Measurements from ENCODE around the gene WNT10A. TPM values are rescaled to one million over a fixed set of nuclear protein-coding genes. Genes with fewer than 3 reads are reported as not detected.

WNT10A gene
- total and polyA plus RNA-seq, 2 donors, result 1.1 to 1.5 TPM

DNA sequence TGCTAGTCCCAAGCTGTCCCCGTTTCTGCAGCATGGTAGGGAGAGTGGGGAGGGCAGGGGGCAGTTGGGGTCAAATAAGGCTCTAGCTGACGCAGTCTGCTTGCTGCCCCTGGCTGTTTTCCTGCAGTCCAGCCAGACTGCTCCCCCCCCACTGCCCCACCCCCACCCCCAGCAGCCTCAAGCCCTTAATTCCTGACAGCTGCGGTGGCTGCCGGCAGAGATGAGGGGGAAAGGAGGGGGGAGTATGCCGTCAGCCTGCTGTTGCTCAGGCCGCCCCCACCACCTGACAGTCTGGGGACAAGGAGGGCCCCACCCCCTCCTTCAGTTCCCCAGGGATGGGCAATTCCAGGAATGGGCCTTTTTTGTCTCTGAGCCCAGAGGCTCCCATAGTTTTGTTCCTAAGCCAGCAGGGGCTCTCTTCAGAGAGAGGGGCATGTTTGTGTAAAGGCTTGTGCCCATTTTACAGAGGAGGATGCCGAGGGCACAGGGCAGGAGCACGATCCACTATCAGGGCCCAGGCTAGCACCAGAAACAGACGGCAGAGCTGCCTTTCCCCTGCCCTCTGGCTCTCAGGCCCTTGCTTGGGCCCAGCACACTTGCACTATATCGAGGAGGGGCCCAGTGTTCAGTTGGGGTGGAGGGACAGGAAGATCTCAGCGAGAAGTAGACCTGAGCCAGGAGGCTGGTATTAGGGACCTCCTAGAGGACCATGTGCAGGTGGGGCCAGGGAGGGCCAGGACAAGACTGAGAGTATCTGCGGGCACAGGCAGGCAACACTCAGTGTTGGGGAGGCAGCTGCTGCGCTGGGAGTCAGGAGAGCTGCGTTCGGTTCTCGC, 1.5 kb upstream of the WNT10A start:
- peaks cover 10 to 24% of the 10 kb centered on the region in 2 donors for H3K4me1 ChIP-seq (ENCODE audit: control insufficient read depth in 2 of 2, insufficient read depth in 2 of 2, low read length in 2 of 2)
- H3K27me3 ChIP-seq (ENCODE audit: control insufficient read depth in 2 of 2, insufficient read depth in 1 of 2, low read length in 1 of 2), result peaks cover 59 to 97% of the 10 kb centered on the region in 2 donors

DNA sequence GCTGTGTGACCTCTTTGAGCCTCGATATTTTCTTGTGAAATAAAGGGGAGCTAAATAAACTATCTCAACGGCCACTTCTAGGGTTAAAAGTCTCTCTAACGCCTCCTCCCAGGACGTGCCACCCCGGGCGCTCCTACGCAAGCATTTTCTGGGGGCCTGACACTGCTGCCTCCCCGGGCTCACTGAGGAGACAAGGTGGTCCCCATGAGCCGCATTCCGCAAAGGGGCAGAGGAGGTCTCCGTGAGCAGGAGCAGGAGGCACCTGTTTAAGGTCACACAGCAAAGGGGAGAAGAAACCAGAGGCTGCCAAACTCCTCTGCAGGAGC, 913 bp upstream of the WNT10A start:
- Histone ChIP-seq H3K27ac (ENCODE audit: low read depth in 1 of 2, low read length in 1 of 2) (no peak overlapping the region), H3K9me3 (ENCODE audit: control insufficient read depth in 2 of 2, insufficient read depth in 1 of 2, low read length in 1 of 2) (peaks cover 0 to 5% of the 10 kb centered on the region in 2 donors), H3K4me3 (ENCODE audit: low read length in 2 of 2) (peak overlapping the region; percentile 18 to 40), H3K27me3 (ENCODE audit: control insufficient read depth in 2 of 2, insufficient read depth in 1 of 2, low read length in 1 of 2) (peaks cover 59 to 97% of the 10 kb centered on the region in 2 donors), H3K36me3 (ENCODE audit: control insufficient read depth in 2 of 2, insufficient read depth in 2 of 2, low read length in 1 of 2) (no peaks in the 10 kb centered on the region), H3K4me1 (ENCODE audit: control insufficient read depth in 2 of 2, insufficient read depth in 2 of 2, low read length in 2 of 2) (peaks cover 10 to 24% of the 10 kb centered on the region in 2 donors)
- DNase-seq (ENCODE audit: low read depth in 6 of 9, low spot score in 9 of 9), result no peak
- WGBS, result 8% methylated on average over 11 of the region's 11 CpGs

More for the DNA sequence above, 1.5 kb upstream of the WNT10A start:
- 24% methylated on average over 16 of the region's 16 CpGs for WGBS
- no peak for DNase-seq (ENCODE audit: low read depth in 6 of 9, low spot score in 9 of 9)
- no peaks in the 10 kb centered on the region for H3K36me3 ChIP-seq (ENCODE audit: control insufficient read depth in 2 of 2, insufficient read depth in 2 of 2, low read length in 1 of 2)
- no peak overlapping the region for H3K4me3 ChIP-seq (ENCODE audit: low read length in 2 of 2)
- H3K27ac ChIP-seq (ENCODE audit: low read depth in 1 of 2, low read length in 1 of 2), result no peak overlapping the region
- H3K9me3 ChIP-seq (ENCODE audit: control insufficient read depth in 2 of 2, insufficient read depth in 1 of 2, low read length in 1 of 2), result peaks cover 0 to 5% of the 10 kb centered on the region in 2 donors

DNA sequence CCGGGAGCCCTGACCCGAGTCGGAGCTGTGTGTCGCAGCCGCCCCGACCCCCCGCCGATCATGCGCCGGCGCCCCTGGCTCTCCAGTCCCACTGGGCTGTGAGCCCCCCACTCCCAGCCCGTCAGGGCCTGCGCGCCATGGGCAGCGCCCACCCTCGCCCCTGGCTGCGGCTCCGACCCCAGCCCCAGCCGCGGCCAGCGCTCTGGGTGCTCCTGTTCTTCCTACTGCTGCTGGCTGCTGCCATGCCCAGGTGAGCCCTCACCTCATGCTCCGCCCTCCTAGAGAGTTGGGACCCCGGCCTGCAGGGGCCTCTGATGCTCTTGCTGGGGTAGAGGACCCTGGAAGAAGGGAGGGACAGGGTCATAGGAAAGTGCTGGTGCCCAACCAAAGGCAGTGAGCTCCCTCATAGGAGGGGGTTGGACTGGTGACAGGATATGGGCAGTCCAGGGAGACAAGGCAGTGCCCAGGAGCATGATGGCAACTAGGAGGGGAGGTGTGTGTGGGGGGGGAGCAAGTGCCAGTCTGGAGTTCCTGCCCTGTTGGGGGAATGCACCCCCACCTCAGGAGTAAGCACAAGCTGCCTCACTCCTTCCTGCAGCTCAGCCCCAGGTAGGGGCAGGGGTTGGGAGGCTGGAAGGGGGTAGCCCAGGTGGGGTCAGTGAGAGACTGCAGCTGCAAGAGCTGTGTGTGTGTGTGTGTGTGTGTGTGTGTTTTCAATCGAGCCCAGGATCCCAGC, 375 bp downstream of the WNT10A start:
- Histone ChIP-seq H3K36me3 (ENCODE audit: control insufficient read depth in 2 of 2, insufficient read depth in 2 of 2, low read length in 1 of 2) (no peaks in the 10 kb centered on the region), H3K27me3 (ENCODE audit: control insufficient read depth in 2 of 2, insufficient read depth in 1 of 2, low read length in 1 of 2) (peaks cover 60 to 98% of the 10 kb centered on the region in 2 donors), H3K4me1 (ENCODE audit: control insufficient read depth in 2 of 2, insufficient read depth in 2 of 2, low read length in 2 of 2) (peaks cover 10 to 24% of the 10 kb centered on the region in 2 donors), H3K9me3 (ENCODE audit: control insufficient read depth in 2 of 2, insufficient read depth in 1 of 2, low read length in 1 of 2) (peaks cover 0 to 10% of the 10 kb centered on the region in 2 donors), H3K27ac (ENCODE audit: low read depth in 1 of 2, low read length in 1 of 2) (peak overlapping the region in 1 of 2 donors; percentile 15), H3K4me3 (ENCODE audit: low read length in 2 of 2) (peak overlapping the region in 1 of 2 donors; percentile 40)
- no peak for DNase-seq (ENCODE audit: low read depth in 6 of 9, low spot score in 9 of 9)
- WGBS, result 17% methylated on average over 24 of the region's 24 CpGs

DNA sequence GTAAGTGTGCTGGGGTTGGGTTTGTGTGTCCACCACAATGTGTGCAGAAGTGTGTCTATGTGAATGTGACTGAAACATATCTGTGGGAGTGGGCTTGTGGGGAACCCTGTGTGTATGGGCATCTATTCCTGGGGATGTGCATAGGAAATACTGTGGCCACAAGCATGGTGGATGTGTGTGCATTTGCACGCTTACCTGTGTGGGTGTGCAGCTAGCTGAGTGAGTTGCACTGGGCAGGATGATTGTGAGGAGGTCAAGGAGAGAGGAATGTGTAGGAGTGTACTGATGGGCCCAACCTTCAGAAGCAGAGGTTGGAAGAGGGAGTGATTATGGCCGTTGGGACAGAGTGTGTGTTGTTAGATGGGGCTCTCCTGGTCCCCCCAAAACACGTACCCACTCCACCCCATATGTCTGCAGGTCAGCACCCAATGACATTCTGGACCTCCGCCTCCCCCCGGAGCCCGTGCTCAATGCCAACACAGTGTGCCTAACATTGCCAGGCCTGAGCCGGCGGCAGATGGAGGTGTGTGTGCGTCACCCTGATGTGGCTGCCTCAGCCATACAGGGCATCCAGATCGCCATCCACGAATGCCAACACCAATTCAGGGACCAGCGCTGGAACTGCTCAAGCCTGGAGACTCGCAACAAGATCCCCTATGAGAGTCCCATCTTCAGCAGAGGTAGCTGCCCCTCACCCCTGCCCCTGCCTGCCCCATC, 1.2 kb downstream of the WNT10A start:
- Histone ChIP-seq H3K27me3 (ENCODE audit: control insufficient read depth in 2 of 2, insufficient read depth in 1 of 2, low read length in 1 of 2) (peaks cover 63 to 99% of the 10 kb centered on the region in 2 donors), H3K4me3 (ENCODE audit: low read length in 2 of 2) (no peak overlapping the region), H3K4me1 (ENCODE audit: control insufficient read depth in 2 of 2, insufficient read depth in 2 of 2, low read length in 2 of 2) (peaks cover 10 to 27% of the 10 kb centered on the region in 2 donors), H3K36me3 (ENCODE audit: control insufficient read depth in 2 of 2, insufficient read depth in 2 of 2, low read length in 1 of 2) (no peaks in the 10 kb centered on the region), H3K27ac (ENCODE audit: low read depth in 1 of 2, low read length in 1 of 2) (no peak overlapping the region), H3K9me3 (ENCODE audit: control insufficient read depth in 2 of 2, insufficient read depth in 1 of 2, low read length in 1 of 2) (peaks cover 0 to 10% of the 10 kb centered on the region in 2 donors)
- no peak for DNase-seq (ENCODE audit: low read depth in 6 of 9, low spot score in 9 of 9)
- 72% methylated on average over 13 of the region's 13 CpGs for WGBS

DNA sequence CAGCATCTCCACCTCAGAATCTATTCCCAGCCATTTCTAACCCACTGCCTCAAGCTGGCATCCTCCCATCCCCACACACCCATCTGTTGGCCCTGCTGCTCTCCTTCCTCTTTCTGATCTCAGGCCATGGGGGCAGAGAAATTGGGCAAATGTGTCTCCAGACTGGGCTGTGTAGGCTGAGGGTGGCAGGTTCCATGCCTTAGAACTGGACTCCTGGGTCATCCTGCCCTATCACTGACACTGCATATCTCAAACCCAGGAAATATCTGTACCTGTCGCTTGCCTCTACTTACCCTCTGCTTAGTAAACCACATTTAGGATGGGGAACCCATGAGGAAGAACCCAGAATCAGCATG, 1.8 kb downstream of the WNT10A start:
- peaks cover 10 to 23% of the 10 kb centered on the region in 2 donors for H3K4me1 ChIP-seq (ENCODE audit: control insufficient read depth in 2 of 2, insufficient read depth in 2 of 2, low read length in 2 of 2)

DNA sequence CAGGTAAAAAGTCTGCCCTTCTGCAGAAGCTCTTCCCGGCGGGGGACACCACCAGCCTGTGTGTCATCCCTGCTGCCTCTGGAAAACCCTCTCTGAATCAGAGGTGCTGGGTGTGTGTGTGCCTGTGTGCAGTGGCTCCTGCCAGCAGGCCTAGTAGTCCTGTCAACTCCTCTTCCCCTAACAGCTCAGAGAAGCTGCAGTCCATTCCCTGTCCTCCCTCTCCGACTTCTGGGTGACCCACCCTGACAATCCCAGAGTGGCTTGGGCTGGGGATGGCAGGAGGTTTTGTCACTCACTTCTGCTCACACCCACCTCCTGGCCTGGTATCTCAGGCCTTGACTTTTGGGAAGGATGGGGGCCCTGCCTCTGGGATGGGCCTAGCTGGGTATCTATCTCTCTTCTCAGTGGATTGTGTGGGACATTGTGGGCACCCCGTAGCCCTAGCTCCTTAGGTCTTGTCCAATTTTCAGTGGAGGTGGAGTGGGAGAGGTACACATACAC, 2.3 kb downstream of the WNT10A start:
- no peak overlapping the region for H3K4me3 ChIP-seq (ENCODE audit: low read length in 2 of 2)
- peaks cover 0 to 10% of the 10 kb centered on the region in 2 donors for H3K9me3 ChIP-seq (ENCODE audit: control insufficient read depth in 2 of 2, insufficient read depth in 1 of 2, low read length in 1 of 2)
- H3K27ac ChIP-seq (ENCODE audit: low read depth in 1 of 2, low read length in 1 of 2), result no peak overlapping the region
- no peaks in the 10 kb centered on the region for H3K36me3 ChIP-seq (ENCODE audit: control insufficient read depth in 2 of 2, insufficient read depth in 2 of 2, low read length in 1 of 2)
- peaks cover 65 to 99% of the 10 kb centered on the region in 2 donors for H3K27me3 ChIP-seq (ENCODE audit: control insufficient read depth in 2 of 2, insufficient read depth in 1 of 2, low read length in 1 of 2)
- peaks cover 10 to 21% of the 10 kb centered on the region in 2 donors for H3K4me1 ChIP-seq (ENCODE audit: control insufficient read depth in 2 of 2, insufficient read depth in 2 of 2, low read length in 2 of 2)
- 79% methylated on average over 4 of the region's 4 CpGs for WGBS
- DNase-seq (ENCODE audit: low read depth in 6 of 9, low spot score in 9 of 9), result no peak

More for the DNA sequence above, 1.8 kb downstream of the WNT10A start:
- 92% methylated on average over 1 of the region's 1 CpG for WGBS
- Histone ChIP-seq H3K27me3 (ENCODE audit: control insufficient read depth in 2 of 2, insufficient read depth in 1 of 2, low read length in 1 of 2) (peaks cover 63 to 99% of the 10 kb centered on the region in 2 donors), H3K9me3 (ENCODE audit: control insufficient read depth in 2 of 2, insufficient read depth in 1 of 2, low read length in 1 of 2) (peaks cover 0 to 10% of the 10 kb centered on the region in 2 donors), H3K36me3 (ENCODE audit: control insufficient read depth in 2 of 2, insufficient read depth in 2 of 2, low read length in 1 of 2) (no peaks in the 10 kb centered on the region), H3K4me3 (ENCODE audit: low read length in 2 of 2) (no peak overlapping the region), H3K27ac (ENCODE audit: low read depth in 1 of 2, low read length in 1 of 2) (no peak overlapping the region)
- no peak for DNase-seq (ENCODE audit: low read depth in 6 of 9, low spot score in 9 of 9)

DNA sequence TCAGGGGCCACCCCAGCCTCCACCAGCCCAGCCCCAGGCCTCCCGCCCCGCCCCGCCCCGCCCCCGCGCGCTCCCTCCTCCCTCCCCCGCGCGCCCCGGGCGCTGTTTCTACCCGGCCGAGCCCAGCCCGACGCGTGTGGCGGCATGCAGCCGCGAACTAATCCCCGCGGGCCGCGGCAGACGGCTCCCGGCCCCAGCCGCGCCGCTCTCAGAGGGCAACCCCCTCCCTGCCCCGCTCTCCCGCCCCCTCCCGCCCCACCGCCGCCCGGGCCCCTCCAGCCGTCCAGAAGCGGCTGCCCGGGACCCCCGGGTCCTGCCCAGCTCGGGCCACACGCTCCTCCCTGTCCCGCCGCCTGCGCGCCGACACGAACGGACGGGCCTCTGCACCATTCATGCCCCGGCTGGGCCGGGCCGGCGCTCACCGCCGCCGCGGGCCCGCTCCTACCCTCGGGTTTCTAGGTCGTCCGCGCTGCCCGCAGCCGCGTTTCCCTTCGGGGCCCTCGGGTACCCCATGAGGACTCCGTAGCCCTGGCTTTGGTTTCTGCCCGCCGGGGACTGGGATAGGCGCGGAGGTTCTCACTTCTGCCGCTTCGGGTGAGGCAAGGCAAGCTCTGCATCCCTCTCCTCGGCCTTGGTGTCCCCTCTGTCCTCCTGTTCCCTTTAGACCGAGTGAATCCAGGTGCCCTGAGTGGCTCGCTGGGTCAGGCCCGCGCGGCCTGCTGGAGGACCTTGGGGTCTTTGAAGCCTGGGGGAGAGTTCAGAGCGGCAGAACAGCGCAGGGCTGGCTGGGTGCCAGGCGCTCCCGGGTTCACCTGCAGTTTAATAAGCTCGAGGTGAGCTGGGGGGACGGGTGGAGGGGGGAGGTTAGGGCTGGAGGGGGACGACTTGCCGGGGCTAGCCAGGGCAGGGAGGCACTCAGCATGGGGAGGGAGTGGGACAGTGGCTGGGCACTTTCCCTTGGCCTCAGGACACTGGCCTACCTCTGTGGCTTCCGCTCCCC, 3.1 kb downstream of the WNT10A start:
- WGBS, result 7% methylated on average over 88 of the region's 89 CpGs
- Histone ChIP-seq H3K27me3 (ENCODE audit: control insufficient read depth in 2 of 2, insufficient read depth in 1 of 2, low read length in 1 of 2) (peaks cover 62 to 98% of the 10 kb centered on the region in 2 donors), H3K36me3 (ENCODE audit: control insufficient read depth in 2 of 2, insufficient read depth in 2 of 2, low read length in 1 of 2) (no peaks in the 10 kb centered on the region), H3K9me3 (ENCODE audit: control insufficient read depth in 2 of 2, insufficient read depth in 1 of 2, low read length in 1 of 2) (peaks cover 0 to 10% of the 10 kb centered on the region in 2 donors), H3K4me3 (ENCODE audit: low read length in 2 of 2) (peak overlapping the region in 1 of 2 donors; percentile 27), H3K27ac (ENCODE audit: low read depth in 1 of 2, low read length in 1 of 2) (no peak overlapping the region), H3K4me1 (ENCODE audit: control insufficient read depth in 2 of 2, insufficient read depth in 2 of 2, low read length in 2 of 2) (peaks cover 10 to 21% of the 10 kb centered on the region in 2 donors)
- no peak for DNase-seq (ENCODE audit: low read depth in 6 of 9, low spot score in 9 of 9)

DNA sequence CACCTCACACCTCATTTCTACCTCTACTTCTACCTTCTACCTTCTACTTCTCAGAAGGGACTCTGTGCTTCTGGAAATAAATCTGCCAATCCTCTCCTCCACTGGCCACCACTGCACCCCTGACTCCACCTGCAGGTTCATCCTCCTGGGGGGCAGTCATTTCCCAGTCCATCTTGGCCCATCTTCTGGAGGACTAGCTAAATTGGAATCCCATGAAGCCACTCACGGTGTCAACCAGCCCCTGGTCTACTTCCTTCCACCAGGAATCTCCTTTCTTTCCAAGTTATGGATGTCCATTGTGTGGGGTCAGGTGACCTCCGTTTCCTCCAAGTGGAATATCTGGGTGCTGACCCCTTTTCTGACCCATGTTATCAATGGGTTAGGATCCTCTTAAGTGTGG, 3.9 kb downstream of the WNT10A start:
- H3K36me3 ChIP-seq (ENCODE audit: control insufficient read depth in 2 of 2, insufficient read depth in 2 of 2, low read length in 1 of 2), result no peaks in the 10 kb centered on the region
- peaks cover 62 to 91% of the 10 kb centered on the region in 2 donors for H3K27me3 ChIP-seq (ENCODE audit: control insufficient read depth in 2 of 2, insufficient read depth in 1 of 2, low read length in 1 of 2)
- no peak overlapping the region for H3K4me3 ChIP-seq (ENCODE audit: low read length in 2 of 2)
- peaks cover 10 to 15% of the 10 kb centered on the region in 2 donors for H3K4me1 ChIP-seq (ENCODE audit: control insufficient read depth in 2 of 2, insufficient read depth in 2 of 2, low read length in 2 of 2)
- DNase-seq (ENCODE audit: low read depth in 6 of 9, low spot score in 9 of 9), result no peak
- 95% methylated on average over 2 of the region's 2 CpGs for WGBS
- H3K9me3 ChIP-seq (ENCODE audit: control insufficient read depth in 2 of 2, insufficient read depth in 1 of 2, low read length in 1 of 2), result peaks cover 0 to 10% of the 10 kb centered on the region in 2 donors
- no peak overlapping the region for H3K27ac ChIP-seq (ENCODE audit: low read depth in 1 of 2, low read length in 1 of 2)

All from thymus (tissue), 11 donors.